Endothelial cell of umbilical vein (primary cell): ENCODE measurements around the gene MYEOV. TPM values are rescaled to one million over a fixed set of nuclear protein-coding genes. Genes with fewer than 3 reads are reported as not detected.

Experiments used
- BruUV-seq: library from RNA; stranded (reverse); fragments of 400-500 nt; replicated peaks from 2 replicates; lab custom pipeline; 2021; lab: Mats Ljungman, UMichigan
- CTCF ChIA-PET: fragments of 300-600, 350-600 bp; sonication (Branson Sonifier 250); formaldehyde crosslinking; loops from one replicate; lab custom pipeline; 2021; ENCODE audit warnings: antibody characterized with exemption, inconsistent platforms; lab: Charles Lee
- POLR2A ChIA-PET: fragments of 300-600, 350-600 bp; sonication (Branson Sonifier 250); formaldehyde crosslinking; loops from one replicate; lab custom pipeline; 2021; ENCODE audit warnings: antibody characterized with exemption, inconsistent platforms; lab: Charles Lee
- DNase-seq: peaks from one replicate; pipeline ENCODE4 v3.0.0-alpha.2; 2011; ENCODE audit warnings: low read depth, low spot score
- FAIRE-seq: peaks from 2 replicates; lab custom pipeline; 2011; peaks lifted over from hg19 to GRCh38; lab: Jason Lieb, UNC
- H2AFZ ChIP-seq: 2 replicates; pipeline ENCODE4 v1.6.0; 2012; ENCODE audit warnings: low read depth, low read length, control low read depth, inconsistent platforms
- H3K27ac ChIP-seq: 2 replicates; pipeline ENCODE4 v1.5.1; 2011; ENCODE audit warnings: low read depth, mild to moderate bottlenecking, control low read depth, low read length, moderate library complexity; ENCODE audit not compliant: insufficient read depth
- H3K27me3 ChIP-seq, 2 experiments: 2 replicates each; pipeline versions ENCODE4 v1.6.0 to v1.6.1; 2011; ENCODE audit warnings: low read length in 2 of 2, mixed read lengths in 1 of 2; ENCODE audit not compliant: control insufficient read depth in 2 of 2, insufficient read depth in 2 of 2
- H3K36me3 ChIP-seq, 2 experiments: 2 replicates in 1 of 2; 3 replicates in 1 of 2; pipeline ENCODE4 v1.5.1; 2011; ENCODE audit warnings: low read length in 2 of 2, mild to moderate bottlenecking in 1 of 2, moderate library complexity in 1 of 2; ENCODE audit not compliant: control insufficient read depth in 2 of 2, insufficient read depth in 2 of 2; ENCODE audit errors: extremely low read depth in 1 of 2
- H3K4me1 ChIP-seq: 3 replicates; pipeline ENCODE4 v1.5.1; 2011; ENCODE audit warnings: mild to moderate bottlenecking, low read length; ENCODE audit not compliant: control insufficient read depth, insufficient read depth; ENCODE audit errors: extremely low read depth
- H3K4me2 ChIP-seq: 2 replicates; pipeline ENCODE4 v1.6.1; 2011; ENCODE audit warnings: low read length, control low read depth, mixed read lengths; ENCODE audit not compliant: insufficient read depth
- H3K4me3 ChIP-seq, 3 experiments: fragments of 200-600 bp in 1 of 3; sonication (generic), shearing (Covaris generic) in 1 of 3; replicated peaks in 1 of 3; 2 replicates each; pipeline ENCODE4 v1.5.1; 2011 to 2016; ENCODE audit warnings: control low read depth in 3 of 3, low read length in 3 of 3, mild to moderate bottlenecking in 2 of 3, inconsistent platforms in 1 of 3, low read depth in 1 of 3, moderate library complexity in 1 of 3; ENCODE audit not compliant: insufficient read depth in 1 of 3
- H3K79me2 ChIP-seq: 2 replicates; pipeline ENCODE4 v1.6.0; 2012; ENCODE audit warnings: low read length, inconsistent platforms; ENCODE audit not compliant: control insufficient read depth, insufficient read depth
- H3K9ac ChIP-seq: replicated peaks from 2 replicates; pipeline ENCODE3; 2011; ENCODE audit warnings: low read length, control low read depth; ENCODE audit not compliant: insufficient read depth; ENCODE audit errors: extremely low read depth
- H3K9me1 ChIP-seq: replicated peaks from 3 replicates; pipeline ENCODE4 v1.6.0; 2011; ENCODE audit warnings: mild to moderate bottlenecking, low read length; ENCODE audit not compliant: control insufficient read depth, insufficient read depth; ENCODE audit errors: extremely low read depth
- H3K9me3 ChIP-seq: replicated peaks from 2 replicates; pipeline ENCODE4 v1.5.1; 2012; ENCODE audit warnings: low read length, inconsistent platforms; ENCODE audit not compliant: control insufficient read depth, insufficient read depth
- H4K20me1 ChIP-seq: replicated peaks from 2 replicates; pipeline ENCODE3; 2011; ENCODE audit warnings: mild to moderate bottlenecking, low read length; ENCODE audit not compliant: control insufficient read depth, insufficient read depth; ENCODE audit errors: extremely low read depth
- CTCF ChIP-seq, 2 donors: IDR thresholded peaks; 1 replicate in 1 of 2; 2 replicates in 1 of 2; pipeline ENCODE4 v1.5.1; 2011; ENCODE audit warnings: low read length in 2 of 2, mild to moderate bottlenecking in 2 of 2, moderate library complexity in 2 of 2, control low read depth in 1 of 2, inconsistent platforms in 1 of 2, low read depth in 1 of 2; ENCODE audit not compliant: insufficient read depth in 1 of 2; ENCODE audit errors: extremely low read depth in 1 of 2
- EZH2 ChIP-seq: IDR thresholded peaks from 2 replicates; pipeline ENCODE4 v1.6.1; 2012; ENCODE audit warnings: borderline replicate concordance, low read depth, mild to moderate bottlenecking, moderate library complexity, low read length, inconsistent platforms; ENCODE audit not compliant: severe bottlenecking
- FOS ChIP-seq: IDR thresholded peaks from 2 replicates; pipeline ENCODE4 v1.6.1; 2011; ENCODE audit warnings: mild to moderate bottlenecking, low read length, moderate library complexity, borderline replicate concordance; ENCODE audit not compliant: insufficient read depth
- GATA2 ChIP-seq: IDR thresholded peaks from 2 replicates; pipeline ENCODE4 v1.7.0; 2011; ENCODE audit warnings: low read depth, mild to moderate bottlenecking, moderate library complexity, mixed read lengths, low read length; ENCODE audit not compliant: insufficient read length, insufficient read depth
- JUN ChIP-seq: IDR thresholded peaks from 2 replicates; pipeline ENCODE4 v1.6.1; 2011; ENCODE audit warnings: borderline replicate concordance, low read depth; ENCODE audit not compliant: insufficient read length, insufficient read depth
- MAX ChIP-seq: IDR thresholded peaks from 2 replicates; pipeline ENCODE4 v1.6.1; 2011; ENCODE audit not compliant: insufficient read depth, insufficient read length
- MYC ChIP-seq: IDR thresholded peaks from one replicate; pipeline ENCODE4 v1.6.1; 2011; ENCODE audit warnings: mild to moderate bottlenecking, low read depth, low read length
- POLR2A ChIP-seq: IDR thresholded peaks from 2 replicates; pipeline ENCODE4 v1.6.1; 2012; ENCODE audit warnings: low read depth, mild to moderate bottlenecking, control low read depth, low read length
- POLR2AphosphoS5 ChIP-seq: IDR thresholded peaks from 2 replicates; pipeline ENCODE4 v1.6.1; 2012; ENCODE audit warnings: low read depth, mild to moderate bottlenecking, control low read depth, low read length, moderate library complexity; ENCODE audit not compliant: insufficient read depth
- dilution Hi-C: fragments of 300-500 bp; cut with MboI; formaldehyde crosslinking; loops from one replicate; pipeline ENCODE4 v1.15.0; 2019; ENCODE audit warnings: low sequenced_read_pairs; ENCODE audit not compliant: extremely low pct_ligation_motif_present
- intact Hi-C: fragments of 100-400 bp; cut with micrococcal nuclease; formaldehyde crosslinking; loops from one replicate; pipeline ENCODE4 v1.10.0; 2022
- polyA plus RNA-seq, 4 experiments: library from polyadenylated mRNA; depleted of rRNA in 3 of 4; stranded (reverse) in 3 of 4; unstranded in 1 of 4; fragments of >200 nt; gene quantifications; 2 replicates each; pipeline versions ENCODE4 v1.2.1 to v1.2.3, GENCODE V29; 2011 to 2012; ENCODE audit warnings: missing spikeins in 1 of 4
- total RNA-seq: library from RNA; stranded (reverse); gene quantifications from 2 replicates; pipeline ENCODE4 v1.2.3, GENCODE V29; 2021

Gene MYEOV
- total and polyA plus RNA-seq, 2 donors (not counting 3 experiments of a cell fraction or from before 2014, with no cell fraction given): 3.8 to 14.4 TPM

- H3K27ac ChIP-seq: no peak overlapping the region
- dilution Hi-C loops: no loop called here
- H3K4me1 ChIP-seq: no peaks in the 10 kb centered on the region
- CTCF ChIA-PET: no interaction called here
- H3K4me2 ChIP-seq: no peak overlapping the region
- no peak for DNase-seq
- H3K36me3 ChIP-seq: no peaks in the 10 kb centered on the region
- H2AFZ ChIP-seq: no peak overlapping the region
- intact Hi-C loops: no loop called here
- no peaks in the 10 kb centered on the region for H3K9me1 ChIP-seq
- no peak overlapping the region for H3K4me3 ChIP-seq
- FAIRE-seq: no peak
- BruUV-seq: no TSS peak
- H4K20me1 ChIP-seq: no peaks in the 10 kb centered on the region
- H3K27me3 ChIP-seq: no peaks in the 10 kb centered on the region
- no peak overlapping the region for H3K9ac ChIP-seq
- no peaks in the 10 kb centered on the region for H3K79me2 ChIP-seq
- H3K9me3 ChIP-seq: no peaks in the 10 kb centered on the region
- POLR2A ChIA-PET: no interaction called here
- TF ChIP-seq POLR2A (no peak), MYC (no peak), EZH2 (no peak), POLR2AphosphoS5 (no peak), MAX (no peak), GATA2 (no peak), FOS (no peak), JUN (no peak), CTCF (IDR thresholded peaks at IDR 0.05; ENCODE audit: extremely low read depth in 1 of 2, insufficient read depth in 1 of 2, low read depth in 1 of 2, low read length in 2 of 2) (no peak)
Observed at GRCh38 chr11:69284081-69284511, 9.9 kb upstream of the MYEOV start.
